GM12891 (cell line): ENCODE results near the gene DPP10.

Experiments used
- POLR2A ChIP-seq: IDR thresholded peaks from 2 replicates; pipeline ENCODE4 v1.6.1; 2011; ENCODE audit warnings: low read depth, low read length, control low read depth
- POLR2AphosphoS5 ChIP-seq: IDR thresholded peaks from 2 replicates; pipeline ENCODE4 v1.6.1; 2011; ENCODE audit warnings: low read depth, low read length, control low read depth

DNA sequence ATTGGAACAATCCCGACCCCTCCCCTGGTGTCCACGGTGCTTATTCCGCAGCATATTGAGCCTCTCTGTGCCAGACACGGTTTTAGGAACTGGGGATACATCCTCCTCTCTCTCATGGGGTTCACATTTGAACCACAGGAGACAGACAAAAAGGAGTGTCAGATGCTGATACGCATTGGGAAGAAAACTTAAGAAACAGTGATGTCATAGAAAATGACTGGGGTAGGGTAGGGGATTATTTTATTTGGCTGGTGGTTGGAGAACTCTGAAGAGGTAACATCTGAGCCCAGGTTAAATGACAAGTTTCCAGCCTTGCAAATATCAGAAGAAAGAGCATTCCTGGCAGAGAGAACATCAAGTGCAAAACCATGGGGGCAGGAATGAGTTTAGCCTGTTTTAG is 344.5 kb downstream of the DPP10 start:
- TF ChIP-seq POLR2AphosphoS5 = no peak
- TF ChIP-seq POLR2A = no peak
